Activated gamma-delta T cell treated with anti-CD3 and anti-CD28 coated beads, Interleukin-2, amount 50 U/mL, for 16 hours (primary cell): Measurements from ENCODE around the gene APOBEC3A.
"Not testable (repeated sequence)": the region's sequence is repeated elsewhere in the genome, so short reads cannot be mapped to it uniquely, and the experiment has no call there.

Experiments used
- DNase-seq: peaks from one replicate; pipeline ENCODE4 v3.0.0-alpha.2; 2020; ENCODE audit warnings: low read depth

The APOBEC3A gene

GRCh38 chr22:38943201-38943600 is 14.2 kb upstream of the APOBEC3A start:
- no peak for DNase-seq

GRCh38 chr22:38943882-38944281 is 13.5 kb upstream of the APOBEC3A start:
- no peak for DNase-seq

GRCh38 chr22:38944653-38945052 is 12.8 kb upstream of the APOBEC3A start:
- no peak for DNase-seq

- not testable (repeated sequence) for DNase-seq
Observed at GRCh38 chr22:38945706-38946338, 11.6 kb upstream of the APOBEC3A start.

GRCh38 chr22:38946771-38947170 is 10.6 kb upstream of the APOBEC3A start:
- no peak for DNase-seq

- no peak for DNase-seq
Observed at GRCh38 chr22:38947321-38948140, 9.9 kb upstream of the APOBEC3A start.

- no peak for DNase-seq
Observed at GRCh38 chr22:38948181-38948940, 9.0 kb upstream of the APOBEC3A start.

GRCh38 chr22:38949889-38950405 is 7.5 kb upstream of the APOBEC3A start:
- no peak for DNase-seq

GRCh38 chr22:38950527-38951295 is 6.7 kb upstream of the APOBEC3A start:
- DNase-seq, result no peak

- no peak for DNase-seq
Observed at GRCh38 chr22:38951734-38952133, 5.7 kb upstream of the APOBEC3A start.

GRCh38 chr22:38952281-38952993 is 5.0 kb upstream of the APOBEC3A start:
- DNase-seq, result no peak

GRCh38 chr22:38953091-38953490 is 4.3 kb upstream of the APOBEC3A start:
- DNase-seq, result no peak

GRCh38 chr22:38953577-38954413 is 3.6 kb upstream of the APOBEC3A start:
- DNase-seq, result peak; percentile 21

- DNase-seq, result no peak
Observed at GRCh38 chr22:38954414-38955043, 2.9 kb upstream of the APOBEC3A start.

- no peak for DNase-seq
Observed at GRCh38 chr22:38955250-38955905, 2.0 kb upstream of the APOBEC3A start.

- no peak for DNase-seq
Observed at GRCh38 chr22:38955926-38956325, 1.5 kb upstream of the APOBEC3A start.

- DNase-seq, result no peak
Observed at GRCh38 chr22:38956551-38956950, 858 bp upstream of the APOBEC3A start.

- DNase-seq, result no peak
Observed at GRCh38 chr22:38957808-38958650, 620 bp downstream of the APOBEC3A start.
